ENCODE results near the gene MTSS2.

Gene MTSS2

DNA sequence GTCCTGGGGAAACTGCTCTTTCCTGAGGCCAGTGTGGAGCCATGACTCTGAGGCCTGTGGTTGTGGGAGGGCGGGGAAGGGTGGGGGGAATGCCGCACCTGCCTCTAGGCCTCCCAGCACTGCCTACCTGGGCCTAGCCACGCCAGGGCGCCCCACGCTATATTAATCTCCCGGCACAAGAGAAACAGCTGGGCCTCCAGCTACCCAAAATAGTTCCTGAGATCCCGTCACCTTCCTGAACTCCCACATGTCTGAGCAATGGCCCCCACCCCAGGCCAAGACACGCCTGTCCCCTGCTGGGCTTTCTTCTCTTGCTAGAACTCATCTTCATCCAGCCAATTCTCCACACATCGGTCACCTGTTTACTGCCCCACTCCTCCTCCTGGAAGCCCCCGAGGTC is 13.0 kb upstream of the MTSS2 start:
- no peak for DNase-seq

DNA sequence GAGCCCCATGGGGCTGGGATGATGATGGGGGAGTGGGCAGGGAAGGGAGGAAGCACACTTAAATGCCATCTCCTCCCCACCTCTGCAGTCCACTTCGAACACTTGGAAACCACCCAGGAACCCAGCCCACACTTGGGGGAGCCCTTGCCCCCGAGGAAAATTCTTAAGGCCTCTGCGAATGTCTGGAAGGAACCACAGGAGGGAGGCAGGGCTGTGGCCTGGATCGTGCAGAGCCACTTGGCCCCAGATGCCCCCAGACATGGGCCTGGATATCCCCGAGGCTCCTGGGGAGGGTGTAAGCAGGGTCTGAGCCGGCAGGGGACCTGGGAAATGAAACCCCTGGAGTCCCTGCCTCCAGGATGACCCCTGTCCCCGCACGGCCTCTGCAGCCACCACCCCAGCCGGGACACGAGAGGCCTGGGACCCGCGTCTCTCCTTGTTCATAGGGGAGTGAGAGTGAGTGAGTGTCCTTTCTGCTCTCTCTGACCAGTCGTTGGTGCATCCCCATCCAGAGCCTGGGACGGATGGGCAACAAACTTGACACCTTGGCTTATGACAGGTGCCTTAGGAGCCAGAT is 11.8 kb upstream of the MTSS2 start:
- no peak for DNase-seq

DNA sequence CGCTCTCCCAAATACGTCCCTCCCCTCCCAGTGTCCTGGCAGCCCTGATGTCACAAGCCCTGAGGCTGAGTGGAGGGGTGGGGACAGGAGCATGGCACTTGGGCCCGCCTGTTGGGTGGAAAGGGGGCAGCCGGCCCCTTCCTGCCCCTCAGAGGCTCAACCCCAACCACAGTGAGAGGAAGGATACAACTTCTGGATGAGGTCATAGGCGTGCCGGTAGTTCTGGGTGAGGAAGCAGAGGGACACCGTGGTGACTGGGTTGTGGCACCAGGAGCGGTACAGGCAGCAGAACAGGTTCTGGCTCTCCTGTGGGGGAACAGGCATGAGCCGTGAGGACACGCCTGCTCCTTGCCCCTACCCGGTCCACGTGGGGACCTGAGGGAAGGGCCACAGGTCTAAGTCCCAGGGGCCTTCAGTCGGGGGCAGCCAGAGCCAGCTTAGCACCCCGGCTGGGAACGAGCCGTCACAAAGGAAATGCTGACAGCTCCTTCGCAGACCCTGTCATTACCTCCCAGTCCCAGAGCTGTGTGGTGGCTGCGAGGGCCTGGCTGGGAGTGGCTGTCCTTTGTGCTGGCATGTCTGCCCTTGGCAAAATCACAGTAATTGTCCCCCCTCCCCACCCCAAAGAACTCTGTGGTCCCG is 11.2 kb upstream of the MTSS2 start:
- DNase-seq = no peak

DNA sequence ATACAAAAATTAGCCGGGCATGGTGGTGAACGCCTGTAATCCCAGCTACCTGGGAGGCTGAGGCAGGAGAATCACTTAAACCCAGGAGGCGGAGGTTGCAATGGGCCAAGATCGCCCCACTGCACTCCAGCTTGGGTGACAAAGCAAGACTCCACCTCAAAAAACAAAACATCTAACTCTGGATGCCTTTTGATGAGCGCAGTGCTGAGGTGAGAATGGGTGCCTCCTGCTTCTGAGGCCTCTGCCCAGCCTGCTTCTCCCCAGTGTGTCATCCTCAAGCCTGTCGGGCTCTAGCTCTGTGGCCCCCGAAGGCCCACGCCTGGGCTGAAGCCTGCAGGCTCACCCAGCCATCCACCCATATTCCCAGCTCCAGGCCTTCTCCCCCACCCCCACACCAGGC is 10.5 kb upstream of the MTSS2 start:
- no peak for DNase-seq

DNA sequence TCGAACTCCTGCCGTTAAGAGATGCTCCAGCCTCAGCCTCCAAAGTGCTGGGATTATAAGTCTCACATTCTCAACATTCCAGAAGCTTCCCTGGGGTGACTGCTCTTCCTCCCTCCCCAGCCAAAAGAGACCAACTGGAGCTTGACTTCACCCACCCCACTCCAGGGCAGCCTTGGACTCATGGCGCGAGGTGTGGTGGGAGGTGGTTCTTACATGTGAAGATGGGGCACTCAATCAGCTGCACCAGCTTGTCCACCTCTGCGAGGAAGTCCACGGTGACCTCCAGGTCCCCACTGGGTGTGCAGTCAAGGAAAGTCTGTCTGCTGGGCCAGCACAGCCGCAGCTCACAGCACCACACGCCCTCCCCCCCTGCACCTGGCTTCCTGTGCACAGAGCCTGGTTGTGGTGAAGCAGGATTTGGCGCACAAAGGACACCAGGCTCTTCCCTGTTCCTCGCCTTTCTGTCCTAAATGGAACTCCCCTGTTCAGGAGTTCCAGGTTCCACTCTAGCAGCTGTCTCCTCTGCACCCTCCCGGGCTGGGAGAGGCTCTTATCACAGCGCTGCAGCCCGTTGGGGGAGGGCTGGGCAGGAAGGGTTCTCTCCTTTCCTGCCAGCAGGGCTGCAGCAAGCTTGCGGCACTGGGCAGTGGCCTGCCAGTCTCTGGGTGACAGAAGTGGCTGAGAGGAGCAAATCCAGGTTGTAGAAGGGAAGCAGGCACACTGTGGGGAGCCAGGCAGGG is 9.6 kb upstream of the MTSS2 start:
- DNase-seq = no peak

DNA sequence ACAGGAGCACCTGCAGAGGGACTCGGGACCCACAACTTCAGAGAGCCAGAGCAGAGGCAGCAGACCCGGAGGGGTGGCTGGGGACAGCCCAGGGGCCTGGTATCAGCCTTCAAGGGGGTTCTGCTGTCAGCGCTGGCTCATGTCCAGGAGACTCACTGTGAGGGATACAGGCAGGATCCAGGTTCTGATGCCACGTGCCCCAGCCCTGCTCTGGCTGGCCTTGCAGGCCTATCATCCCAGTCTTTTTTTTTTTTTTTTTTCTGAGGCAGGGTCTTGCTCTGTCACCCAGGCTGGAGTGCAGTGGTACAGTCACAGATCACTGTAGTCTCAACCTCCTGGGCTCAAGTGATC is 9.0 kb upstream of the MTSS2 start:
- DNase-seq = no peak

DNA sequence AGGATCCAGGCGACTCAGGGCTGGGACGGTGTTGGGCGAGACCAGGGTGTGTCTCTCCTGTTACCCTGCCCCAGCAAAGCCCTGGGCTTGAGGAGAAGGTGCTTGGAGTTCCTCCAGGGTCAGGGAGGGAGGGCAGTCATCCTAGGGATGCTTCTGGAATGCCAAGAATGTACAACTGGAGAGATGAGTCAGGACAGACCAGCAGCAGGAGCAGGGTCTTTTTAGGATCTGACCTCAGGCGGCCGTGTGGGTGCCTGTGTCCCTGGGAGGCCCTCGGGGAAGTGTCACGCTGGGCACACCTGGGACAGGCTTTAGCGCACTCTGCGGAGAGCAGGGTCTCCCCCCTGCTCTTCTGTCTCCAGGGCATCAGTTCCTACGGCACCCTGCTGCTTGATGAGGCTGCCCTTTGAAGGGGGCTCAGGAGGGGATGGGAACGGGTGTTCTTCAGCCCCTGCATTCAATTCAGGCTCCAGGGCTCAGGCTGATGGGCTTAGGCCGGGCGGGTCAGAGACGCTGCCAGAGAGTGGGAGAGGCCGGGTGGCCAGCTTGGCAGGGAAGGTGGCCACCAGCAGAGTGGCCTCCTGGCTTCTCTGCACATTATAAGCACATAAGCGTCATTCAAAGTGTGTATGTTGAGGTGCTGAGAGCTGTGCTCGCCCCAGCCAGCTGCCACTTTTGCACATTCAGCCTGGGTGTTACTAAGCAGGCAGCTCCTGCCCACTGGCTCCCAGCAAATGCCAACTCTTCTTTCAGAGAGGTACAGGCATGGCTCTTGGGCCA is 8.4 kb upstream of the MTSS2 start:
- DNase-seq = no peak

DNA sequence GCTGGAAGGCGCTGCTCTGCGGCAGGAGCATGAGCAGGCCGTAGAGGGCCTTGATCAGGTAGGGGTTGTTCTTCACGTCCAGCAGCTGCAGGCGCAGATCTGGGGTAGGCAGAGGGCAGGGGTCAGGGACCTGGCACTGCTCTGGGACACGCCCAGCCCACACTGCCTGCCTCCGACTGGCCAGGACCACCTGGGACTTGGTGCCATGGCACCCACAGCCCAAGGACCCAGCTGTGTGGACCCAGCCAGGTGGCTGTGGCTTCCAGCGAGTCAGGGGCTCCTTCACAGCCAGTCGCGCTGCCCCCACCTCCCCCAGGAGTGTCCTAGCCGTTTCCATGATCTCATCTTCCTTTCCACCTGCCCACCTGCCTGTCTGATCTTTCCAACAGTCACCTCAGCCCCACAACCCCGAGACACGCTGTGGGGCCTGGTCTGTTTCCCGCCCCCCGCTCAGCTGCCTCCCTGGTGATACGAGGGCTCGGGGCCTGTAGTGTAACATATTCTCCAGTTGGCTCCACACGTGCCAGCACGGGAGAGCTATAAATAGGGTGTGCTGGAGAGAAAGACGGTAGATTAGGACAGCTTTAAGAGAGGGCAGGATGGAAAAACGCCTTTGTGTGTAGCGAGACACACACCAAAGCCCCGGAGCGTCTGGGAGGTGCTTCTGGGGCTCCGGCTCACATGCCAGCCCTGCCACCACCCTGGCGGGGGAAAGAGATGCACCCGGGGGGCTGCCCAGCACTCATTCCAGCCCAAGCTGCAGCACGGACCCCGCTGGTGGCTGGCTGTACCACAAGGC is 7.2 kb upstream of the MTSS2 start:
- DNase-seq = no peak

DNA sequence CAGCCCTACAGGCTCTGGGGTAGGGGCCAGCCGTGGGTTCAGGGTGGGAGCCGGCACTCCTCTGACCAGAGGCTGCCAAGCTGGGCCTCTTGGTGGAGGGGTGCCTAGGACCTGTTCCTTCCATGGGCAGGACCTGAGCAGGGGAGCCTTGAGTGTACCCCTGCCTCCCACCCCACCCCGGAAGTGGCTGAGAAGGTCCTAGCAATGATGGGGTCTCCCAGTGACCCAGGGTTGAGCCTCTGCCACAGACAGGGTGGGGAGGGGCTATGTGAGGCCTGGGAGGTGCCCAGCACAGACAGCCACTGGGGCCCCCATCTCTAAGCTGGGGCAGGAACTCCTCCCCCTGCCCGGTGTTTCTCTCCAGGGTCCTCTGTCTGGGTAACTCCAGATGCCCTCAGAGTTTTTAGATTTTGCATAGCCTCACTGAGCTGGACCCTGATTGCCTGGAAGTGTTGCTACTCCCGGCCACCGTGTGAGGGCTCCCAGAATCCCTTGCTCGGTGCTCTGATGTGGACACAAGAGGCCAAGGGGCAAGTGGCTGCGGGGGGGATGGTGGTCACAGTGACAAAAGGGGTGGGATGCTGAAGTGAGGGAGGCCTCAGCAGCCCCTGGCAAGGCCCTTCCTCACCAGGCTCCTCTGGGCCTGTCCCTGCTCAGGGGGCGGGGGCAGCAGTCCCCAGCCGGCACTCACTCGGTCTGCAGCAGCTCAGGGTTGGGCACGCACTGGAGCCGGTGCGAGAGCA is 6.4 kb upstream of the MTSS2 start:
- DNase-seq = no peak

DNA sequence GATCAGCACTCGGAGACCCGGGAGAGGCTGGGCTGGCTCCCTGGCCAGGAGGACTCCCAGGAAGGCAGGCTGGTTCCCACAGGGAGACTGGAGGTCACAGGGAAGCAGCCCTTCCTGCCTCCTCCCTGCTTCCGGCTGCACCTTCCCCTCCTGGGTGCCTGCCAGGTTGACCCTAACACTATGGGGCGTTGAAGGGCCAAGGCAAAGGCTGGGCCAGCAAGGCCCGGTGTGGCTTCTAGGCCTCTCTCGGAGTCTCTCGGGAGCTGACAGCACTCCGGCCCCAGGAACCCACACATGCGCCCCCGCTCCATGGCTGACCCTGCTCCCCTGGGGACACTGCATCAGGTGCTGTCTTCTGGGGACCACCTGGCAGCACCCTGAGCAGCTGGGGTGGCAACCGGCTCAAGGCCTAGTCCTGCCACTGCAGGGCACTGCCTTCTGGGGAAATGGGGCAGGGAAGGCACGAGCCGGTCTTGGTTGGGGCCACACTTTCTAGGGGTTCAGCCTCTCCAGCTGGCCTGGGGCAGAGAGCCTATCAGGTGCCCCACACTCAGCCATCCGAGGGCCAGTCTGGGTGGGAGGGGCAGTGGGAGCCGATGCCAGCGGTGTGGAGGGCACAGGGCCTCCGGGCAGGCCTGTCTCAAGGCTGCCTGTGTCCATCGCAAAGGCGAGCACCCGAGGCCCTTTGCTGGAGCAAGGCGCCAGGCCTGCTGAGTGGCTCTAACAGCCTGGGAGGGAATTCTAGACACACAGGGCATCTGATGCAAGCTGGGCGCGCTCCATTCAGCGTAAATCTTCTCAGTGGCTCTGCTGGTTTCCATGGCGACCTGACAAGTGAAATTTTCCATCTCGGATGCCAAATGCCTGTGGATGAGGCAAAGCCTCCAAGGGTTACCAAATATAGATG is 5.6 kb upstream of the MTSS2 start:
- DNase-seq = no peak

DNA sequence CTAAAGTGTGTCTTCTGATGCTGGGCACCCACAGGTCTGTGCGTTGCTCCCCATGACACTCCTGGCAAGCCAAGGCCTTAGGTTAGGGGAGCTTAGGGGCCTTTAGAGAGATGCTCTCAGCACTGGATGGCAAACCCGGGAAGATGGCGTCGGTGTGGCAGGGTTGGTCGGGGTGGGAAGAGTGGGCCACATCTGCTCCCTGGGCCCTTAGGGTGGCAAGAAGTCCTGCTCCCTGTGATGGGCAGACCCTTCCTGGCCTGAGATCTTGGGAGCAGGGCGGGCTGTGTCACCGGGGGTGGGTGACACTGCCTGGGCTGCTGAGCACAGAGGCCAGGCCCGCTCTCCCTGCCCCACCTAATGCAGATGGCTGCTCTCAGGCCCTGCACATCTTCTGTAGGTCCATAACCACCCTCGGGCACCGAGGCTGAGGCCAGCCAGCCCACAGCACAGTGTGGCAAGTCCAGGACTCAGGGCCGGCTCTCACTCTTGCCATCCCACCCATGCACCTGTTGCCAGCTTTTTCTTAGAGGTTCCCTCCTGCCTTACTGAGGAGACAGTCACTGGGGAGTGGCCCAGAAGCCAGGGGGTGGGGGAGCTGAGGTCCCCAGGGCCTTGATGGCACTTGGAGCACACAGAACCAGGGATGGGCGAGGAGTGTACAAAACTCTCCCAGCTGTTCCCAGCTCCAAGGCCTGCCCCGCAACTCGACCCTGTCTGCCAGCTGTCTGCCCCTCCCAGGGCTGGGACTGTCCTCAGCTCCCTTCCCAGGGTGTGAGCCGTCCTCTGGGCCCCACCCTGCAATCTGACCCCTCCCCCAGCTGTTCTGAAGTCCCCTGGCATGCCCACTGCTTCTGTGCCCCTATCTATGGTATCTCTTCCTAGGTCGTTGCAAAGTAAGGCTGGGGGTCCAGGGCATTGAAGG is 4.4 kb upstream of the MTSS2 start:
- DNase-seq = no peak

DNA sequence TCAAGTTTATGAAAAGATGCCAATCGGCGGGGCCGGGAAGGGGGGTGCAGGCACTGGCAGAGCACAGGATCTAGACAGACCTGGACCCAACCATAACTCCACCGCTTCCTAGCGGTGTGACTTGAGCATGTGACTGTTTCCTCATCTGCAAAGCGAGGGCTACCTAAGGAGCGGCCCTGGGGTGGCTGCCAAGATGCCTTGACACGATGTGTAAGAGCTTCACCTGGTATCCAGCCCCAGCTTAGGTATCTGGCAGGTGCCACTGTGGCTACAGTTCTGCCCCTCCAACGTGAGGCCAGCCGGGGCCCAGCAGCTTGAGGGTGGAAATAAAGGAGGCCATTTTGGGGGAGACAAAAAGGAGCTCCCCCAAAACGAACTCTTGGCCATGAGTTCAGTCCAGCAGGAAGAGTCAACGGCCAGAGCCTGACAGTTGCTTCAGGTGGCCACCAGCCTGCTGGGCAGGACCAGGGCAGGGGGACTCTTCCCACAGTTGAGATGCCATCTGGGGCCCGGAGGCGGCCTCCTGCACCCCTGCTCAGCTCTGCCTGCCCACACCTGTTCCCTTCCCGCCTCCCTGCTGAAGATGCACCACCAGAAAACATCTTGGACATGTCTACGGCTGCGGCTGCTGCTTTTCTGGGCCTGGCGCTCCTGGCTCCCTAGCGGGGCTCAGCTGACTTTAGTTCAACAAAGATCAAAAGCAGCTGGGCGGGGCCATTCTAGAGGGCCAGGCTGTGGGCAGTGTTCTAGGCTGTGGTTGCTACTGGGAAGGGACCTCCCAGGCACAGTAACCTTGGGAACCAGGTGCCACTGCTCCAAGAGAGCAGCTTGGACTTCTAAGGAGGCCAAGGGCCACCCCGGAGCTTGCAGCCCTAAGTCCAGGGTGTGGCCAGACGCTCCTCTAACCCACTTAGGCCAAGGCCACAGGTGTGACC is 3.4 kb upstream of the MTSS2 start:
- DNase-seq = no peak

DNA sequence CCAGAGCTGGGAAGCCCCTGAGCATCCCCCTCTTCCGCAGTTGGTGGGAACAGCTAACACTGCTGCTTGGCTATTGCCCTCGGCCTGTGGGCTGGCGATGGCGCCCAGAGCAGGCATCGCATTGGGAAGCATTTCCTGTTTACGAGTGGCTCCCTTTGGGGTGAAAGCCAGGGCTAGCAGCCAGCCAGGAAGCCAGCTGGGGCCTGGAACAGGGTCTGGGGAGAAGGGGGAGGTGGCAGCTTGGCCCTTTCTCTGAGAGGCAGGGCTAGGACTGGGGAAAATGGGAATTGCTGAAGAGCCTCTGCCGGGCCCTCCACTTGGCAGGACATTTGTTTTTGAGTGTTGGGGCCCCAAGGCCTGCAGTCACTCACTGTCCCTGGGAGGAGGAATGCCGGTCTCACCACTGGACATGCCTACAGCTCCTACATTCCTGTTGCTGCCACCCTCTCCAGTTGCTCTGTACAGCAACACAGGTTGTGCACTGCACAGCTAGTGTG is 2.4 kb upstream of the MTSS2 start:
- no peak for DNase-seq

DNA sequence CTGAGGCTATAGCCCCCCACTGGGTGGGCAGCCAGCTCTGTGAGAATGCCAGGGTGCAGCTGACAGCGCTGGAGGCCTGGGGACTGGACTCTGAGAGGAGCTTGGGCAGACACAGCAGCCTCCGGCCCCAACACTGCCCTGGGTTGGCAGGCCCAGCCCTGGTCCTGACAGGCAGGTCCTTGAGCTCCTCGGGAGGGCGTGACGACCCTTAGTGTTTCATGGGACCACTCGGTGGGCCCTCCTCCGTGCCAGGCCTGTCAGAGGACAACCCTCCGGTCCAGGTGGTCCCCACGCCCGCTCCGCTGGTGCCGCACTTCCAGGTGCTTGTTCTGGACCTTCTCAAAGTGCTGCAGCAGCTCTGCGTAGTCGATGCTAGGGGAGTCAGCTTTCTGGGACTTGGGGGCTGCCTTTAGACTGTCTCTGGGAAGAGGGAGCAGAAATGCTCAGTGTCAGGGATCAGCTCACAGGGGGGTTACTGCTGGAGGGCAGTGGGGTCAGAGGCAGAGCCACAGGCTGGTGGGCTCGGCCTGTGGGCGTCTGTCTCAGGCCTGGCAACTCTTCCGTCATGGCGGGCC is 1.9 kb upstream of the MTSS2 start:
- no peak for DNase-seq

DNA sequence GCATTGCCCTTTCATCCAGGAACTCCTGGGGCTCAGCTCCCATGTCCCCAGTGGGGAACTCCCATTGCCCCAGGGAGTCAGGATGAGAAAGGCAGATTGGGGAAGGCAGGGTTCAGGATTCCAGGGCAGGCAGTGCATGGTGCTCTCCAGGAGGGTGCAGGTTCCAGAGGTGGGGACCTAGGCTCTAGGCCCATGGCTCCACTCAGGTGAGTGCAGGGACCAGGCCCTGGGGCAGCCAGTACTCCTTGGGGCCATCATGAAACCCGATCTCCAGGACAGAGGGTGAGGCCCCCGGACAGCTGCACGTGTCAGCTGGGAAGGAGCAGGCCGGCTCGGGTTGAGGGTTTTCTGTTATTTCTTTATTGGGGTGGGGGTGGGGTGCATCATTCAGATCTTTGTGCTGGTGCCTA is 1.3 kb upstream of the MTSS2 start:
- DNase-seq = no peak

DNA sequence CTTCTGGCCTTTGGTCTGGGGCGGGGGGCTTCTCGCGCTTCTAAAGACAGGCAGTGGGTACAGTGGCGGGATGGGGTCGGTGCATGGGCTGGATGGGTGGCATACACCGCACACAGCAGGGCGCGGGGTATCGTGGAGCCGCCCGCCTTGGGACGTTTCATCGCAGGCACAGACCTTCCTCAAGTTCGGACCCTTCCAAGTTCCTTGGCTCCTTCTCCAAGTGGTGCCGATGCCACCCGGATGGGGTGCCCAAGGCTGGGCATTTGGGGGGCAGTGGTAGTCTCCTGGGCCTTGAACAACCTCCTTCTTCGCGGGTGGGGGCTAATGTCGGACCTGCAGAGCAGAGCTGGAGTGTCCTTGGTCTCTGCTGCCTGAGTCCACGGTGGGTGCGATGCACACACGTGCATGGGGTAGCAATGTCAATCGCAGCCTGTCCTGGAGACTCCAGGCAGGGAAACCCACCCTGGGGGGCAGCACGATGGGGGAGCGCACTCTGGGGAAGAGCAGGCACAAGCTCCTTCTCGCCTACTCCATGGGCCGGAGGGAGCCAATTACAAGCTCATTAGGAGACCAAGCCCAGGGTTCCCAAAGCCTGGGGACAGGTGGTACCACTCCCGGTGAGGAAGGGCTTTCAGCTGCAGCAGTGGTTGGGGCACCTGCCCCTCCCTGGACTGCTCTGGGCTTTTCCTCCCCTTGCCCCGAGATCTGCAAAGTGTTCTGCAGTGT is 686 bp upstream of the MTSS2 start:
- no peak for DNase-seq
